HCT116 (cell line): ENCODE data around the gene OLIG3. TPM values are rescaled to one million over a fixed set of nuclear protein-coding genes. Genes with fewer than 3 reads are reported as not detected.

Experiments
- ATAC-seq: fragments of 200-7000 bp; cut with Tn5 transposase; 2 replicates; pipeline ENCODE4 v1.9.1; 2020; ENCODE audit warnings: mild to moderate bottlenecking, moderate library complexity
- BruUV-seq: library from RNA; stranded (reverse); fragments of 400-500 nt; replicated peaks from 2 replicates; lab custom pipeline; 2021; lab: Mats Ljungman, UMichigan
- CTCF ChIA-PET: fragments of 300-600 bp; sonication (Branson Sonifier 250); formaldehyde crosslinking; loops from one replicate; lab custom pipeline; 2021; ENCODE audit warnings: antibody characterized with exemption; lab: Charles Lee
- POLR2A ChIA-PET: fragments of 300-600, 350-600 bp; sonication (Branson Sonifier 250); formaldehyde crosslinking; loops from one replicate; lab custom pipeline; 2021; ENCODE audit warnings: antibody characterized with exemption; lab: Charles Lee
- RAD21 ChIA-PET, 2 experiments: fragments of 300-600 bp; sonication (Branson Sonifier 250); formaldehyde crosslinking; loops; one replicate each; lab custom pipeline; 2023; ENCODE audit warnings: low total read pairs in 2 of 2; ENCODE audit not compliant: uncharacterized antibody in 2 of 2, unreplicated experiment in 2 of 2, low non-redundant PET in 1 of 2; lab: Charles Lee
- DNase-seq: peaks from one replicate; pipeline ENCODE4 v3.0.0-alpha.2; 2010; ENCODE audit warnings: low read depth, low spot score
- H2AFZ ChIP-seq: fragments of 200-600 bp; shearing (Covaris generic), sonication (generic); 2 replicates; pipeline ENCODE4 v1.6.1; 2017; ENCODE audit warnings: low read depth, mixed run types, mixed read lengths, antibody characterized with exemption, low read length; ENCODE audit not compliant: poor library complexity, severe bottlenecking
- H3K27ac ChIP-seq: 2 replicates; pipeline ENCODE4 v1.5.1; 2012; ENCODE audit warnings: low read depth, low read length
- H3K27me3 ChIP-seq: fragments of 200-600 bp; sonication (generic); 2 replicates; pipeline ENCODE4 v1.6.1; 2016; ENCODE audit warnings: mixed run types, low read length, mixed read lengths; ENCODE audit not compliant: insufficient read depth
- H3K36me3 ChIP-seq, 2 experiments: fragments of 200-500 bp in 1 of 2; fragments of 200-600 bp in 1 of 2; sonication (Bioruptor generic) in 1 of 2; sonication (generic) in 1 of 2; 2 replicates each; pipeline versions ENCODE4 v1.5.1 to v1.6.1; 2014 to 2016; ENCODE audit warnings: low read length in 2 of 2, inconsistent platforms in 1 of 2, mixed read lengths in 1 of 2, mixed run types in 1 of 2; ENCODE audit not compliant: insufficient read depth in 2 of 2, control insufficient read depth in 1 of 2
- H3K4me1 ChIP-seq, 2 experiments: fragments of 200-600 bp in 1 of 2; sonication (generic) in 1 of 2; 2 replicates each; pipeline versions ENCODE4 v1.5.1 to v1.6.1; 2012 to 2017; ENCODE audit warnings: low read length in 2 of 2, inconsistent platforms in 1 of 2, mild to moderate bottlenecking in 1 of 2, mixed read lengths in 1 of 2, mixed run types in 1 of 2, moderate library complexity in 1 of 2; ENCODE audit not compliant: insufficient read depth in 2 of 2, control insufficient read depth in 1 of 2
- H3K4me2 ChIP-seq: fragments of 200-600 bp; sonication (generic); 2 replicates; pipeline ENCODE4 v1.6.1; 2017; ENCODE audit warnings: mixed run types, low read length, mixed read lengths
- H3K4me3 ChIP-seq, 2 experiments: fragments of 200-600 bp in 1 of 2; sonication (generic) in 1 of 2; replicated peaks in 1 of 2; 2 replicates each; pipeline ENCODE4 v1.5.1; 2011 to 2016; ENCODE audit warnings: low read length in 2 of 2, control low read depth in 1 of 2, low read depth in 1 of 2, mild to moderate bottlenecking in 1 of 2, mixed read lengths in 1 of 2, mixed run types in 1 of 2
- H3K79me2 ChIP-seq: fragments of 200-600 bp; sonication (generic); 2 replicates; pipeline ENCODE4 v1.6.1; 2017; ENCODE audit warnings: mild to moderate bottlenecking, mixed run types, low read length, moderate library complexity, mixed read lengths; ENCODE audit not compliant: insufficient read depth
- H3K9ac ChIP-seq: fragments of 200-600 bp; sonication (generic); 2 replicates; pipeline ENCODE4 v1.6.1; 2016; ENCODE audit warnings: low read length, mixed read lengths
- H3K9me2 ChIP-seq: fragments of 200-600 bp; sonication (generic), shearing (Covaris generic); 2 replicates; pipeline ENCODE4 v1.6.1; 2017; ENCODE audit warnings: mixed run types, mild to moderate bottlenecking, moderate library complexity; ENCODE audit not compliant: insufficient read depth
- H3K9me3 ChIP-seq, 2 experiments: fragments of 200-500 bp in 1 of 2; fragments of 200-600 bp in 1 of 2; sonication (Bioruptor generic) in 1 of 2; sonication (generic) in 1 of 2; 2 replicates each; pipeline ENCODE4 v1.6.1; 2014 to 2017; ENCODE audit warnings: low read length in 2 of 2, mixed read lengths in 2 of 2, inconsistent platforms in 1 of 2, low read depth in 1 of 2, mild to moderate bottlenecking in 1 of 2, mixed run types in 1 of 2, moderate library complexity in 1 of 2; ENCODE audit not compliant: control insufficient read depth in 1 of 2, insufficient read depth in 1 of 2
- H4K20me1 ChIP-seq: fragments of 200-600 bp; sonication (generic), shearing (Covaris generic); 2 replicates; pipeline ENCODE4 v1.6.1; 2017; ENCODE audit warnings: mixed run types, mild to moderate bottlenecking, moderate library complexity; ENCODE audit not compliant: insufficient read depth
- CBX3 ChIP-seq: IDR thresholded peaks from 2 replicates; pipeline ENCODE4 v1.6.1; 2012; ENCODE audit warnings: low read depth
- CEBPB ChIP-seq: IDR thresholded peaks from 2 replicates; pipeline ENCODE4 v1.6.1; 2012; ENCODE audit warnings: low read depth
- EZH2phosphoT487 ChIP-seq: fragments of 200-600 bp; IDR thresholded peaks from 2 replicates; pipeline ENCODE4 v1.6.1; 2018; ENCODE audit warnings: antibody characterized with exemption, borderline replicate concordance
- FOSL1 ChIP-seq: IDR thresholded peaks from 2 replicates; pipeline ENCODE4 v1.6.1; 2012; ENCODE audit warnings: low read depth
- POLR2A ChIP-seq: IDR thresholded peaks from 2 replicates; pipeline ENCODE4 v1.7.0; 2011; ENCODE audit warnings: borderline replicate concordance; ENCODE audit not compliant: insufficient read depth, insufficient read length; ENCODE audit errors: extremely low read depth
- POLR2AphosphoS5 ChIP-seq: IDR thresholded peaks from 2 replicates; pipeline ENCODE4 v1.6.1; 2011; ENCODE audit warnings: mild to moderate bottlenecking, low read depth, low read length, moderate library complexity
- SIN3A ChIP-seq: IDR thresholded peaks from 2 replicates; pipeline ENCODE4 v1.6.1; 2012; ENCODE audit warnings: low read depth
- SRF ChIP-seq: IDR thresholded peaks from 2 replicates; pipeline ENCODE4 v1.6.1; 2012; ENCODE audit warnings: low read depth
- ZBTB33 ChIP-seq: IDR thresholded peaks from 2 replicates; pipeline ENCODE4 v1.6.1; 2011; ENCODE audit warnings: mild to moderate bottlenecking, low read length, moderate library complexity; ENCODE audit not compliant: insufficient replicate concordance; ENCODE audit errors: extremely low read depth
- ZFX ChIP-seq: fragments of 450-650 bp; IDR thresholded peaks from 2 replicates; pipeline ENCODE4 v1.6.1; 2017
- ZNF274 ChIP-seq: fragments of 200-500 bp; sonication (Bioruptor generic); IDR thresholded peaks from 2 replicates; pipeline ENCODE4 v1.6.1; 2014; ENCODE audit warnings: mild to moderate bottlenecking, low read depth, low read length, inconsistent platforms
- intact Hi-C: fragments of 100-400 bp; cut with micrococcal nuclease; formaldehyde crosslinking; loops from 2 replicates; pipeline ENCODE4 v1.10.0; 2022
- total RNA-seq: library from RNA; stranded (reverse); gene quantifications from one replicate; pipeline ENCODE4 v1.2.1, GENCODE V29; 2021; ENCODE audit not compliant: unreplicated experiment

The OLIG3 gene
- total RNA-seq, 1 experiment from 2014 or later: not detected

GRCh38 chr6:137488150-137489045, 5.8 kb downstream of the OLIG3 start (continued):
- TF ChIP-seq ZBTB33: no peak
- no peak for TF ChIP-seq ZFX
- no peak for TF ChIP-seq ZNF274
- no peak for TF ChIP-seq CEBPB
- no peak for TF ChIP-seq POLR2A
- no peak for TF ChIP-seq SRF
- no peak for TF ChIP-seq SIN3A
- TF ChIP-seq EZH2phosphoT487: no peak

GRCh38 chr6:137487869-137488149, 6.4 kb downstream of the OLIG3 start:
- no peak for ATAC-seq
- POLR2A ChIA-PET: no interaction called here

More at GRCh38 chr6:137487869-137488149, 6.4 kb downstream of the OLIG3 start:
- H2AFZ ChIP-seq: no peak overlapping the region
- no peaks in the 10 kb centered on the region for H3K9me2 ChIP-seq
- CTCF ChIA-PET: no interaction called here
- no peak overlapping the region for H3K27ac ChIP-seq
- intact Hi-C loops: no loop called here
- H3K4me3 ChIP-seq: no peak overlapping the region
- H3K9me3 ChIP-seq: no peaks in the 10 kb centered on the region
- H3K79me2 ChIP-seq: no peaks in the 10 kb centered on the region
- no TSS peak for BruUV-seq
- no peak overlapping the region for H3K9ac ChIP-seq
- no peaks in the 10 kb centered on the region for H3K36me3 ChIP-seq
- no peaks in the 10 kb centered on the region for H3K4me1 ChIP-seq
- H4K20me1 ChIP-seq: no peaks in the 10 kb centered on the region
- DNase-seq: no peak
- H3K4me2 ChIP-seq: no peak overlapping the region
- TF ChIP-seq CBX3: no peak
- TF ChIP-seq FOSL1: no peak
- no peak for TF ChIP-seq ZNF274
- no peak for TF ChIP-seq ZFX
- no peak for TF ChIP-seq POLR2A
- no peak for TF ChIP-seq POLR2AphosphoS5
- RAD21 ChIA-PET: no interaction called here
- H3K27me3 ChIP-seq: peaks cover 10% of the 10 kb centered on the region; the same call in 1 of the 2 replicates
